ENCODE measurements around the gene KRT74. TPM values are rescaled to one million over a fixed set of nuclear protein-coding genes. Genes with fewer than 3 reads are reported as not detected.

Gene KRT74
- total RNA-seq, 2 donors from 2014 or later, result not detected

DNA sequence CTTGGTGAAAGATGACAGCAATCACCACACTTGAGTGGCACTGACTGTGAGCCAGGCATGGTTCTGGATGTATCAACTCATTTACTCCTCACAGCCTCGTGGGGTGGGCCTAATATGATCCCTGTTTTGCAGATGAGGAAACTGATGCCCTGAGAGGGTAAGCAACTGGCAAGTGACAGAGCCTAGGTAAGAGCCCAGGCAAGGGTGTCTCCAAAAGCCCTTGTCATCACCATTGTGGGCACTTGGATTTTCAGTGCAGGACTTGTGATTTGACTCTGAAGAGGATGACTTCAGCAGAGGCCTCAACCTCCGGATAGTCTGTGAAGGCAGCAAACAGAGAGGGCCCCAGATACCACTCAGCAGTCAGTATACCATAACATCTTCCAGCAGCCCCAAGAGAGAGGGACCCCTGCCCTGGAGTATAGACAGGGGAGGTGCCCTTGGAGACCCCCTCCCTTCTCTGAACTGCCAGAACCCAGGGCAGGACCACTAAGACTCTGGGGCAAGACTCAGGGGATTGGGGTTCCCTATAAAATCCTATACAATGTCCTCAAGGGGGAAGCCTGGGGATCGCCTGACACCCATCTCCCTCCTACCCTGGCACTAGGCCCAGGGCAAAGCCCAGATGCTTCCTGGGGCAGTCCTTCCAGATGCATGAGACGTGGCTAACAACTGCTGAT, 46.4 kb downstream of the KRT74 start:
- ATAC-seq (no peak), DNase-seq (peak in 1 of 2 donors; percentile 17)
- intact Hi-C loops (cut with DNase I, micrococcal nuclease), result no loop called here

DNA sequence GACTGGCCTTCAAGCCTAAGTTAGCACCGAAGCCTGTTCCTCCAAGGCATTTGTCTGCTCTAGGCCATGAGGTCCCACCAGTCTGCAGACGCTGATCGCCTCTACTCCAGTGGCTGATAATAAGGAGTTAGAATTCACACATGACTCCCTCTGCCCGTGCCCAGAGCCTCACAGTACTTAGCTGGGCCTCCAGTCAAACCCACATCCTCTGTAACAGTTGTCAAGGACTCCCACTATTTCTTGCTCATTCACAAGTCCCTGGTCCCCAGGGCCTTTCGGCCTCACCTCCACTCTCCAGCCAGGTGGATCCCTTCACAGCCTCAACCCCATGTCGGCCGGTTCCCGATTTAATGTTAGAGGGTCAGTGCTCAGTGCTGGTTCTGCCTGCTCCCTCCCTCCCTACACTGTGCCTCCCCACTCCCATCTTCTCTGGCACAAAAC, 47.1 kb downstream of the KRT74 start:
- ATAC-seq (no peak), DNase-seq (no peak)

DNA sequence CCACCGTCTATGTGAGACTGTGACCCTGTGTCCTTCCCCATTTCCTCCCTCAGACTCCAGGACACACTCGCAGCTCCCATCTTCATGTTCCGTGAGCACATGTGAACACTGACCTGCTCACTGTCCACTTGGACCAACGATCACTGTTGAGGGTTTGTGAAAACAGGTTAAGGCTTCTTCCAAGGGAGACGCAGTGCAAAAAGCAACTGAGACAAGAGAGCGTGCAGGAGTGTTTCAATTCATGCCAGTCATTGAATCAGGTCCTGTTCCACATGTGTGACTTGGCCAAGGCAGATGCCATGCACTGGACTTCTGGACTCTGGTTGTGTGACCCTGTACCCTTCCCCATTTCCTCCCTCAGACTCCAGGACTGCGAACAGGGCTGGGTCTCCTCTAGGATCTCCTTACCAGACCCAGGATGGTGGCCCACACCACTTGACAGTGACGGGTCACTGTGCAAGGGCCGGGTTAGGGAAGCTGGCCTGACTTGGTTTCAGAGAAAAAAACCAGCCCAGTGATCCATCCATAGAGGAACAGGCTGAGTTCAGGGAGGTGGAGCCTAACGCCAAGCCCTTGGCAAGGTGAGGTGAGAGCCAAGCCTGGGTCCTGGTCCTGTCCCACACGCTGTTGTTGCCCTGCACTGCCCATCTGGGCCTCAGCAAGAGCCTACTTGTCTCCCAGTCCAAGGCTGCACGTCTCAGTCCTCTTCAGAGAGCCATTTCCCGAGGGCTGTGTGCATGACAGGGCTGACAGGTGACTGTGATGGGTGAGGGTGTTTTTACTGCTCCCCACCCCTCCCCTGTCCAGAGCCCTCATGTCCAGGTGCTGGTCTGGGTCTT, 47.8 kb downstream of the KRT74 start:
- peak in 1 of 2 donors; percentile 11 for DNase-seq
- intact Hi-C loops (cut with DNase I, micrococcal nuclease), result no loop called here
- no peak for ATAC-seq

More for the DNA sequence above, 47.1 kb downstream of the KRT74 start:
- intact Hi-C loops (cut with DNase I, micrococcal nuclease), result no loop called here

DNA sequence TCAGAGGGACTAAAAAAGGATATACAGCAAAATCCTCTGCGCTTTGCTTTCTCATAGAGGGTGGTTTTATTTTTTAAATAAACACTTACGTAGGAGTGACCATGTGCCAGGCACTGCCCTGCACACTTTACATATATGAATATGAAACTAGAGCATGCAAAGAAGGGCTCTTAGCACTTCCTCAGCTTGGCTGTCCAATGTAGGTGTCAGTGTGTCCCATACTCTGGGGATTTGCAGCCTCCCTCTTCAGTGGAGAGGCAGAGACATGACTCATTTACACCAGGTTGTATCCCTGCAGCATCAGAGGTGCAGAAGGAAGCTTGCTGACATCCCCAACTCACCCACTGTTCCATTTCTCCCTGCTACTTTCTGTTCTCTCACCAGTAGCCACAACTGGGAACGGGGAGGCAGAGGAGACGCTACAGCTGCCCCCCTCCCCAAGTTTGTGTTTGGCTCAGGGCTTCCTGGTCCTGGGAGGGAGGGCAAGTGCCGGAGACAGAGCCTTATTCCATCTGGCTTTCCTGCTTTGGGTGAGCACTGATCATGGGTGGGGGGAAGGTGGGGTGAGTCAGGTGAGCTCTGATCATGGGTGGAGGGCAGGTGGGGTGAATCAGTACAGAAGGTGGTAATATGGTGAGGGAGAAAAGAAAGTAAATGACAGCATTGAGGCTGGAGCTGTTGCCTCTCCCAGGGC, 48.6 kb downstream of the KRT74 start:
- DNase-seq (no peak), ATAC-seq (no peak)
- intact Hi-C loops (cut with DNase I, micrococcal nuclease), result no loop called here

DNA sequence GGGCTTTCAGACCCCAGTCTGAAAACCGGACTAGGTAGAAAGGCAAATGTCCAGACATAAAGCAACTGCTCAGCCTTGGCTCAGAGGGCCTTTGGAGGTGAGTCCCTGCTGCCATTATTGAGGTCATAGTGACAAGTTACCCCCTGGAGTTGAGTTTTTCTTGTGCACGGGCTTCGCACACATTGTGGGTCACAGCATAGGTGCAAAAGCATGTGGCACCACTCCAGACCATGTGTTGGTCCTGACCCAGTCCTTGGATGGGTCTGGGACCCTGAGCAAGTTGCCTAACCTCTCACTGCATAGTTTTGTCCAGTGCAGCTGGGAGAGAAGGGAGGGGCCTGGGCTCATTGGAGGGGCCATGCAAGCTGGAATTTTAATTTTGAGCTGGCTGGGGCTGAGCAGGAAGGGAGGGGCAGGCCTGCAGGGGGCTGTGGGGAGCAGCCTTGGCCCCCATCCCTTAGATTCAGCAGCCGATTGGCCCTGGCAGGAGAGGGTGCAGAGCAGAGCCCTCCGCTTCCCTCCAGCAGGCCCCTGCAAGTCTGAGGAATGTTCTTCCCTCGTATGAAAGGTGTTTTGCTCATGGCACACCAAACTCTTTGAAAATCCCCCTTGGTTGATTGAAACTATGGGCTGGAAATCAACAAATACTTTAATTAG, 49.3 kb downstream of the KRT74 start:
- intact Hi-C loops (cut with DNase I, micrococcal nuclease), result no loop called here

DNA sequence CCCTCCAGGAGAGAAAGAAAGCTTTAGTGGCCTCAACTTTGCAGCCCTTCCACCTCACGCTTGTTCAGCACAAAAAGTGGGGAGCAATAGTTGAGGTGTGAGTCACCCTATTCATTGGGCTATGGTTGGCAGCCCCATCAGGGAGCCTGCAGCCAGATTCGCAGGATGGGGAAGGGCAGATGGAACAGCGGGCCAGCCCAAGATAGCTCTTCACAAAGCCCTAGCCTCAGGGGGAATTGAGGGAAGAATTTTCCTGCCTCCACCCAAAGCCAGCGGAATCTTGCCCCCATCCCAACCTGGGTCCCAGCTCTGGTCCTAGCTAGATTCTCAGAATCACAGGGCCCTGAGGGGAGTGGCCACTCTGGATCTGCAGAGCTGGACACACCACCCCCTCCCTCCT, 49.8 kb downstream of the KRT74 start:
- intact Hi-C loops (cut with DNase I, micrococcal nuclease), result no loop called here
- ATAC-seq, result no peak
- no peak for DNase-seq

More for the DNA sequence above, 49.3 kb downstream of the KRT74 start:
- peak in 1 of 2 donors; percentile 13 for DNase-seq
- ATAC-seq, result no peak

DNA sequence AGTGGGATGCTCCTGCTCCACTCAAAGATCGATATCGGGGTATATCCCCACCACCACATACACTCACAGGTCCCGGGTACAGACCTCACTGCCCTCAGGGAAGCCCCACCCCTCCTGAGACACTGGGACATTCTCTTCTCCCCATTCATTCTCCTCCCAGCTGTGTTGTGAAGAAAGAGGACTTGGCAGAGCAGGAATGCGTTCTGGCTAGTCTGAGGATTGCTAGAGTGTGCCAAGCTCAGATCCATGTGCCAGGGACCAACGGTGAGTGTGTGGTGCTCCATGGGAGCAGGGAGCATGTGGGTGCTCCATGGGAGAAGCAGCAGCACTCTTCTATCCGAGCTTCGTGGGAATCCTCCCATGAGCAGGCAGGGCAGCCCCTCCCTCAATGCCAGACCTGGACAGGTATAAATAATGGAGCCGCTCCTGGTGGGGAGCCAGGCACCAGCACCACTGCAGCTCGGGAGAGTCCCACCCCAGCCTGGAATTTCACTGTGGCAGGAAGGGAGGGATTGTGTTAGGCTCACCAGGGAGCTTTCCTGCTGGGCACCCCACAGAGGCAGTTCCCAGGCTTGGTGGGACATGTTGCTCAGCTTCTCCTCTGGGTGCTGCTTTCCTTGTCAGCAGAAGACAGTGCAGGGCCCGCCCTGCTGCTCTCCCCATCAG, 51.2 kb downstream of the KRT74 start:
- no peak for DNase-seq
- no peak for ATAC-seq
- intact Hi-C loops (cut with DNase I, micrococcal nuclease), result no loop called here

DNA sequence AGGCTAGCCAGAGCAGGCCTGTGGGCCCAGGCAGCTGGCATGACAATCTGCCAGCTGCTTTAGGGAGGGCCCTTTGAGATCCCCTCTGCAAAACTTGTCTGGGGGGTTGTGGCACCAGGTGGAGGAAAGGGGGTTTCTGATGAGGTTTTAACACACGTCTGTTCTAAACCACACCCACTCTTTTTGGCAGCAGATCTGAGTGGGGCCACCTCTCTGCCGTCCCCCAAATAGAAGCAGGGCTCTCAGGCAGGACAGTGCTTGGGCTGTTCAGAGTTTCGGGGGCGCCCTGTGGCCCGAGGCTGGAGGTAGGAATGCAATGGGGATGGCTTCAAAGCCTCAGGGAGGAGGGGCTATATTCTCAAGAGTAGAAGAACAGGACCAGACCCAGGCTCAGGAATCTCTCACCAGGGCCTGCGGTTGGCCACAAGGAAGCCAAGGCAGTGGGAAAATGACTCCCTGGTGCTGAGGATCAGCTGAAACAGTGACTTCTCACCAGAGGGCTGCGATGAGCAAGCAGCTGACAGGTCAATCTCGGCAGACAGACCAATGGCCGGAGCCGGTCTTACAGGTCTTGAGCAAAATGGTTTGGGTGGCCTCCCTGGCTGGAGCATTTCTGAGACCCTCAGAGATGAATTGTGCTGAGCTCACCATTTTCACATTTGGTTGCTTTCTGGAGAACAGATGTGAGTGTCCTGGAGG, 51.9 kb downstream of the KRT74 start:
- DNase-seq (no peak), ATAC-seq (no peak)
- intact Hi-C loops (cut with DNase I, micrococcal nuclease), result no loop called here

DNA sequence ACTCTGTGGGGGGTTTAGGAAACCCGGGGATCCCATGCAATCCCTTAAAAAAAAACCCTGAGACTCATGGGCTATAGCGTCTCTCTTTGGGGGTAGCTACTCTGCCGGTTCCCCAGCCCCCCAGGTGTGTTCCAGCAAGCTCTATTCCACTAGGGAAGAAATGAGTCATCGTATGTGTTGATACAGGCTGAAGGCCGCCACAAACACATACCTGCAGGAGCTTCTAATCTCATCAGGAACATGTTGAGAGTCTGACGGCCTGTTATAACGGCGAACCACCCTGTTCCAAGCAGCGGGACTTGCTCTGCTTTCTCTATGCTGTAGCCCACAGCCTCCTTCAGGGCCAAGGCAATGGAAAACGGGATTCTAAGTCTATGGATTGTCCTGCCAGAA, 52.5 kb downstream of the KRT74 start:
- DNase-seq, result no peak

DNA sequence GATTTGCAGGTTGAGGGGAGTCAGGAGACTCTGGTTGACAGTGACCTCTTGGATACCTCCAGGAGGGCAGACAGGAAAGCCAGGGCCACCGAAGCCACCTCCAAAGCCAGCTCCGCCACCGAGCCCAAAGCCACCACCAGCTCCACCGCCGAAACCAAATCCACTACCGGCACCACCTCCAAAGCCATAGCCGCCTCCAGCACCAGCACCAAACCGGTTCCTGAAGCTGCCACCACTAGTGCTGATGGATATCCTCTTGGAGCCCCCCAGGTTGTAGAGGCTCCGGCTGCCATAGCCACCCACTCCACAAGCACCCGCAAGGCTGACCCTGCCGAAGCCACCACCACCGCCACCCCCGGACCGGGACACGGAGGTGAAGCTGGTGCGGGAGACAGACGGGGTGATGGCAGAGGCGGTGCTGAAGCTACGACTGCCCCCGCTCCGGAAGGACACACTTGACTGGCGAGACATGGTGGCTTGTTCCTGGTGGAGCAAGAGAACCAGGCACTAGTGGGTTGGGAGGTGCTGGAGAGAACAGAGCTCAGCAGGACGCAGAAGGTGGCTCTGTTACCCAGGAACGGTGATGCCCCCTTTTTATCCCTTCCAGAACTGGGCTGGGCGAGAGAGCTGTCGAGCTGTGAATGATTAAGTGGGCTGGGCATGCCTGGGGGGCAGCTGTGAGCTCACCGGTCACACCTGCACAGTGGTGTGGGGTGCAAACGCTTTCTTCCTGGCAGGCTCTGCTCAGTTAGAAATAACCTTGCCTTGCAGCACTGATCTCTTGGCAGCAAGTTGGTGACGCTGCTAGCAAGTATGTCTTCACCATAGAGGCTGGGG, 53.6 kb downstream of the KRT74 start, which contains the start of gene KRT5:
Gene KRT5, minus strand, starts transcription at position 569 of the 837 bp plus-strand sequence. Its CDS starts 98 bp downstream, at position 471.
- no peak for DNase-seq
- ATAC-seq, result no peak
- intact Hi-C loops (cut with DNase I, micrococcal nuclease), result no loop called here

More for the DNA sequence above, 52.5 kb downstream of the KRT74 start:
- intact Hi-C loops (cut with DNase I, micrococcal nuclease), result no loop called here
- ATAC-seq, result no peak

DNA sequence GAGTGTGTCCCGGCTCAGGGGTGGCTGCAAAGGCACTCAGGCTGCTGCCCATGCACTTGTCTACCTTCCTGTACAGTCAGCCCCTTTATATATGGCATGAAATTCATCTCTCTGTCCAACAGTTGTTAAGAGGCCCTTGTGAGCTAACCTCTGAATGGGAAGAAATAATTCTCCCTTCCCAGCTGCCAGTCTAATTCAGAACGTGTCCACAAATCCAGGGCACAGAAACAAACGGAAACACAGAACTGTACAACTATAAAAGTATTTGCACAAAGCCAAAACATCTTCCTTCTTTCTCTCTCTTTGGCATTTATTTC, 54.3 kb downstream of the KRT74 start:
- intact Hi-C loops (cut with DNase I, micrococcal nuclease), result no loop called here
- DNase-seq (no peak), ATAC-seq (no peak)

DNA sequence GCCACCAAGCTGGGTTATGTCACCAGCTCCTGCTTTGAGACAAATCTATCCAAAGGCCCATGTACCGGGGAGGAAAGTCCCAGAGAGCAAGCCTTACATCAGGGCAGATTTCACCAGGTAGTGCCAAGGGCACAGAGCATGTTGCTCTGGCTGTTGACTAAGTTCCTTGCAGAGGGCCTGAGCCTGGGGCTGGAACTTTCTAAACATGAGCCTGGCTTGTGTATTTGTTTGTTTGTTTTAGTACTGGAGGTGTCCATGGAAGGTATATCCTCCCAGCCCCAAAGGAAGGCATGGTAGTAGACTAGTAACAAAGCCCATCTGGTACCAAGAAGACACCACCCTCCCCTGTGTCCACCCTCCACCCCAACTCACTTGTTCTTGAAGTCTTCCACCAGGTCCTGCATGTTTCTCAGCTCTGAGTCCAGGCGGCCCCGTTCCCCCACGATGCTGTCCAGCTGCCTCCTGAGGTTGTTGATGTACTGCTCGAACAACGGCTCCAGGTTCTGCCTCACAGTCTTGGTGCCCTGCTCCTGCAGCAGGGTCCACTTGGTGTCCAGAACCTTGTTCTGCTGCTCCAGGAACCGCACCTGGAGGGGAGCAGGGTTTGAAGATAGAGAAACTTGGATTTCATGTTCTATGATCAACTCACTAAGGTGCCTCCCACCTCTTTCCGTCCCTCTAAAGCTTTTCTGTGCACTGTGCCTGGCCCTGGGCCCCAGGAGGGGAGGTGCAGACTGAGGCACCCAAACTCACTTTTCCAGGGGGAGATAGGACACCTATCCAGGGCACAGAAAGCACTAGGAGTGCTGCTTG, 54.9 kb downstream of the KRT74 start:
- ATAC-seq, result no peak
- DNase-seq, result no peak
- intact Hi-C loops (cut with DNase I, micrococcal nuclease), result no loop called here

DNA sequence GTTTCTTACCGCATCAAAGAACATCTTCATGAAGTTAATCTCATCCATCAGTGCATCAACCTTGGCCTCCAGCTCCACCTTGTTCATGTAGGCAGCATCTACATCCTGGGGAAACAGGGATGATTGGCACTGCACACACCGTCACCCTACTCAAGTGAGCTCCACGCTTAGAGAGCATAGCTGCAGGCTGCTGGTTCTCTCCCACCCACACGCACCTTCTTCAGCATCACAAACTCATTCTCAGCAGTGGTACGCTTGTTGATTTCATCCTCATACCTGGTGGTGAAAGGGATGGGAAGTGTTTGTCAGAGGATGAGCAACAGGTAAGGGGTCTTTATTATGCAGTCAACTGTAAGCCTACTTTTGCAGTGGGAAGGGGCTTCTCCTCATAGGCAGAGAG, 55.8 kb downstream of the KRT74 start:
- ATAC-seq, result no peak
- DNase-seq, result no peak
- intact Hi-C loops (cut with DNase I, micrococcal nuclease), result no loop called here

DNA sequence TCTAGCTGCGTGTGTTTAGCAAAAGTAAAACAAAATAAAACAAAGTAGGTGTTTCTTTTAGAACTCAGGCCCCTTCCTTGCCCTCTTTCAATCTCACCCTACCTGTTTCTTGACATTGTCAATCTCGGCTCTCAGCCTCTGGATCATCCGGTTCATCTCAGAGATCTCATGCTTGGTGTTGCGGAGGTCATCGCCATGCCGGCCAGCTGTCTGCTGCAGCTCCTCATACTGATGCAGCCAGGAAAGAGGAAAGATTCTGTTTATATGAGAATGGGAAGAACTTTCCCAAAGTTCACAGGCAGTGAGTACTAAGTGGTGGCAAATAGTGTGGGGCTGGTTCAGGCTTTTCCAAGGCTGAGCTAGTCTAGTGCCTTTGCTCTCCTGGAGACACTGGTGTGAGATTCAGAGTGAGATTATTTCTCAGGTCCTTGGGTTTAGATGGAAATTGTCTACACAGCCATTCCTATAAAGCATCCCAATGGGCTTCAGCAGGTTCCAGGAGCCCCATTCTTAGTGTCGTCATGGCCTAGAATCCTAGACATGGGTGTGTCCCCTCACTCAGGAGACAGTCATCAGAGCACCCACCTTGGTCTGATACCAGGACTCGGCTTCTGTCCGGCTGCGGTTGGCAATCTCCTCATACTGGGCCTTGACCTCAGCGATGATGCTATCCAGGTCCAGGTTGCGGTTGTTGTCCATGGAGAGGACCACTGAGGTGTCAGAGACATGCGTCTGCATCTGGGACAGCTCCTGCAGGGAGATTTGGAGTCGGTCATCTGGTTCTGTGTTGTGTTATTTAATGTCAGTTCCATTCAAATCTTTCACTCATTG, 56.4 kb downstream of the KRT74 start:
- DNase-seq (no peak), ATAC-seq (no peak)
- intact Hi-C loops (cut with DNase I, micrococcal nuclease), result no loop called here

DNA sequence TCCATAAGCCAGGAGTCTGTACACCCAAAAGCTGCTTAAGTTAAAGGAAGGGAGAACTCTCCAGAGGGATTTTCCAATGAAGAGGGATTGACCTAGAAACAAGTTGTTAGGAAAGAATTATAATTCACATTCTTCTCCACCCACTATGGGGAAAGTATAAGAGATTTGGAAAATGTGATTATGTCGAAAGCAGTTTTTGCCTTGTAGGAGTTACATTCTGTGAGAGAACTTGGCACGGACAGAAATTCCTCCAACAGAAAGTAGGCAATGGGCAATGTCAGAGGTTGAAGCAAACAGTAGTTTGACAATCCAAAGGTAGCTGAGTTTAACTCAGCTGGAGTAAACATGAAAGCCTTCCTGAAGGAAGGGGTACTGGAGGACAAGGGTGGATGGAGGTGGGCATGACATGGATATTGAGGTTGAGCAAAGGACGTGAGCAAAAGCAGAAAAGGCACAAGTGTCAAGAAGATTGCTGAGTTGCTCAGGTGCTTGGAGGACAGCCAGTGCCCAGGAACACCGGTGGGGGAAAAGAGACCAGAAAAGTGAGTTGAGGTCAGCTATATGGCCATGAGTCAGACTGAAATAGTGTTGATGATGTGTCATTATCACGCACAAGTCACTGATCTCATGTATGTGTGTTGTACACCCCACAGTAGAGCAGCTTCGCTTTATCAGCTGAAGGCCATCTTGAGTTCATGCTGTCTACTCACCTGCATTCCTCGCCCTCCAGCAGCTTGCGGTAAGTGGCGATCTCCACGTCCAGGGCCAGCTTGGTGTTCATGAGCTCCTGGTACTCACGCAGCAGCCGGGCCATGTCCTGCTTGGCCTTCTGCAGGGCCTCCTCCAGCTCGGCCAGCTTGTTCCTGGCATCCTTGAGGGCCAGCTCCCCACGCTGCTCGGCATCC, 57.5 kb downstream of the KRT74 start:
- no peak for DNase-seq
- intact Hi-C loops (cut with DNase I, micrococcal nuclease), result no loop called here
- ATAC-seq, result no peak
